Stimulated activated CD4-positive, alpha-beta T cell treated with anti-CD3 and anti-CD28 coated beads, Interleukin-15, amount 100 ng/mL, for 48 hours (primary cell): ENCODE results near the gene PCSK4.
"Not testable (repeated sequence)": the region's sequence is repeated elsewhere in the genome, so short reads cannot be mapped to it uniquely, and the experiment has no call there.

Source experiments
- DNase-seq, 2 donors: peaks; one replicate each; pipeline ENCODE4 v3.0.0-alpha.2; 2020; ENCODE audit warnings: low read depth in 2 of 2

PCSK4 gene

DNA sequence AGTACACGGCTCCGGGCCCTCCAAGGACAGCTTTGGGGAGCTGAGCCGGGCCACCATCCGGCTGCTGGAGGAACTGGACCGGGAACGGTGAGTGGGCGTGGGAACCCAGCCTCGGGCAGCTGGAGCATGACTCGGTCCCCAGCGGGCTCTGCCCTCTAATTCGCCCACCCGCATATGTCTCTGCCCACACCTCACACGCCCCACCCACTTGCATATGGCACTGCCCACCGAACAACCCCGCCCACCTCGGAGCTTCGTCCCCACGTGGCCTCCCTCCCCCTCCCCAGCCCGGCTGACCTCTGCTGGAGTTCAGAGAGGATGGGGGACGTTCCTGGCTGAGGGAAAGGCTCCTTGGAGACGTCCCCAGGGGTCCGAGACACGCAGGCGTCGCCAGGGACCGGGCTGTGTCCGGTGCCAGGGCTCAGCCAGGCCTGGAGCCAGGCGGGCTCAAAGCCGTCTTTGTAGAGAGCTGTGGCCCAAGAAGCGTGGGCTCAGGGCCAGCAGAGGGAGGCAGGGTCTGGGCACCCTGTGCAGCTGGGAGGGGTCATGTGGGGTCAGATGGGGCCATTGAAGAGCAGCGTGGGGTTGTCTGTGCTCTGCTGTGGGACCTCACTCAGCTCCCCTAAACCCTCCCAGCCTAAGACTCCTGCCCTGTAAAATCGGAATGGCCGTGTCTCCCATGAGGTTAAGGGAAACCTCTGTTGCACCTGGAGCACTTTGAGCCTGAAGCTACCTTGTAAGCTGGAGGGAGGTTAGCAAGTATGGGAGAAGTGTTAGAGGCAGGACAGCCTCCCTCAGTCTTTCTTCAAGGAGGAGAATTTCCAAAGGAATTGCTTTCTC, 36.4 kb downstream of the PCSK4 start:
- DNase-seq, result no peak

- DNase-seq, result no peak
Measured at GRCh38 chr19:1452802-1453524, 37.2 kb downstream of the PCSK4 start.

GRCh38 chr19:1451916-1452801, 38.0 kb downstream of the PCSK4 start:
- DNase-seq, result no peak

DNA sequence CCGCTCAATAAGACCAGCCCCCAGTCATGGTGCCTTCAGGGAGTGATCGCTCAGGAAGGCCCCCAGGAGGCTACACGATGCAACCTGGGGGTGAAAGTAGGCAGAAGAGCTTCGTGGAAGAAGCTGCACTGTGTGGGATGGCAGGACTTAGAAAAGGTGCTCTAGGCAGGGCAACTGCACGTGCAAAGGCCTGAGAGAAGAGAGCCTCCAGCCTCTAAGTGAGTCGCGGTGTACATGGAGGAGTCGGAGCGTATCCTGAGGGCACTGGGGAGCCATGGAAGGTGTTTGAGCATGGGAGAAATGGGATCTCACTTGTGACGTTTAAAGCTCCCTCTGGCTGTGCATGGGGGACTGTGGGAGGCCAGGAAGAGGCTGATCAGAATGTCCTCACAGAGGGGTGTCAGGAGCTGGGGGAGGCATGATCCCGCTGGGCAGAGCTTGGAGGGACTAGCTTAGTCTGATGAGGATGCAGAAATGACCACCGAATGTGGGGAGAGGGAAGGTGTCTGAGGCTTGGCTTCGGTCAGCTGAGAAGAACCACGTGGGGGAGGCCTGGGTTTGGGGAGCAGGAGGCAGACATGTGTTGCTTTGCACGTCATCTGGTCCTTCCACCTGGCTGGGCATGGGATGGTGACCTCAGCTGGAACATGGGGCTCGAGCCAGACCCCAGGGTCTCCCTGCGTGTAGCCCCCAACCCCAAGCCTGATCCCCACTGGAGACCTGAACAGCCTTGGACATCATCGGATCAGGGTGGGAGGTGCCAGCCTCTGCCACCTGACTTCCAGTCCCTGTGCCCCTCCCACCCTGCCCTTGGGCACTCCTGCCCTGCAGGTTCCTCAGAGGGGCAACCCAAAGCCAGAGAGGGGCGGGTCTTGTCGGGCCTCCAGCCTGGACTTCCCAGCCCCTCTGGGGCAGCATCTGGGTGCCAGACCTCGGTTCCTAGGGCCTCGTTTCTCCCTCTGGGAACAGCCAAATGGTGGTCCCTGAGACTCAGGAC, 39.1 kb downstream of the PCSK4 start:
- no peak for DNase-seq

DNA sequence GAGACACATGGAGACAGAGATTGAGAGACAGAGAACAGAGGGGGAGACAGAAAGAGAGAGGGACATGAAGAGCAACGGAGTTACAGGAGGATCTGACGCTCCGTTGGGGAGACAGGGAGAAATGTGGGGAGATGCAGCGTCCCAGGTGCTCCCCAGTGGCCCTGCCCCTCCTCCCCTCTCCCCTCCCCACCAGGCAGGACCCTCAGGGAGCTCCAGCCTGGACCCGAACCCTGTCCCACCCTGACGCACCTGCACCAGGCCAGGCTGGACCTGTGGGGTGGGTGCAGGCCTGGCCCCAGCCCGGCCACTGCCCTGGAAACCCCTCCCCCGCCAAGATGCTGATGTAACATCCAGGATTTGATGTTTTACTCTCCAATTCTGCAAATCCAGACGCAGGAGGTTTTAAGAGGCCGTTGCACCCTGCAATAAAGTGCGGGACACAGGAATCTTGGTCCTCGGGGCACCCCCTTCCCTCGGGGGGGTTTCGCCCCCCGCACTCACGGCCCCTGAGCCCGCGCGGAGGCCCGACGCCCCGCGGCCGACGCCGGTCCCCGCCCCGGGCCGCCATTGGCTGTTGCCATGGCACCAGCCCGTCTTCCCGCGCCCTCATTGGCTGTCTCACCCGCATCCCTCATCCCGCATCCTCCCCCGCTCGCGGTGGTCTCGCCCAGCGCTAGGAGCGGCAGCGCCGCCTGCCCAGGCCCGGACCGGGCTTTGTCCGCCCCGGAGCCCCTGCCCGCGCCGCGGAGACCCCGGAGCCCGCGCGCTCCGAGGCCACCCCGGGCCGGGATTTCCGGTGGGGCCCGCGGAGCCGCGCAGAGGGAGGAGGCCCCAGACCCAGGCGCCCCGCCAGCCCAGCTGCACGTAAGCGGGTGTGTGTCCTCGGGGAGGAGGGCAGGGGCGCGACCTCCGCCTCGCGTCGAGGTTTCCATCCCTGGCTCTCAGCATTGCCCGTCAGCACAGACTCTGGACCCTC, 40.4 kb downstream of the PCSK4 start, which contains the start of gene APC2:
APC2 (plus strand) TSS at position 655 of the 976 bp plus-strand sequence. CDS start 2,881 bp downstream, outside the sequence.
- DNase-seq, result no peak

- DNase-seq, result no peak
Measured at GRCh38 chr19:1447944-1448343, 42.2 kb downstream of the PCSK4 start.

DNA sequence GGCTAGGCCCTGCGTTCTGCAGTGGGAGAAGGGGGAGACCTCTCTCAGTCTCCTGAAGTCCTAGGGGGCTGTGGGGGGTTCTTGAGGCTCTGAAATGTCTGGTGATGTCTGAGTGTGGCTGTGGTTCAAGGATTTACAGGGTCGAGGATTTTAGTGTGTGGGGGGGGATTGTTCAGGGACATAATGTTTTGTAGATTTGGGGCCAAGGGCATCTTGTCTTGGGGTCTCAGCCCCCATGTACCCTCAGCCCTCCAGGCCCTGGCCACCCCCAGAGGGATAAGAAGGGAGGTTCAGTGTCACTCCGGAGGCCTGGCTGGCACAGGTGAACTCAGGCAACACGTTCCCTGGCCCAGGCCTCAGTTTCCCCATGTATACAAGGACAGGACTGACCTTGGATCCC, 42.6 kb downstream of the PCSK4 start:
- no peak for DNase-seq

DNA sequence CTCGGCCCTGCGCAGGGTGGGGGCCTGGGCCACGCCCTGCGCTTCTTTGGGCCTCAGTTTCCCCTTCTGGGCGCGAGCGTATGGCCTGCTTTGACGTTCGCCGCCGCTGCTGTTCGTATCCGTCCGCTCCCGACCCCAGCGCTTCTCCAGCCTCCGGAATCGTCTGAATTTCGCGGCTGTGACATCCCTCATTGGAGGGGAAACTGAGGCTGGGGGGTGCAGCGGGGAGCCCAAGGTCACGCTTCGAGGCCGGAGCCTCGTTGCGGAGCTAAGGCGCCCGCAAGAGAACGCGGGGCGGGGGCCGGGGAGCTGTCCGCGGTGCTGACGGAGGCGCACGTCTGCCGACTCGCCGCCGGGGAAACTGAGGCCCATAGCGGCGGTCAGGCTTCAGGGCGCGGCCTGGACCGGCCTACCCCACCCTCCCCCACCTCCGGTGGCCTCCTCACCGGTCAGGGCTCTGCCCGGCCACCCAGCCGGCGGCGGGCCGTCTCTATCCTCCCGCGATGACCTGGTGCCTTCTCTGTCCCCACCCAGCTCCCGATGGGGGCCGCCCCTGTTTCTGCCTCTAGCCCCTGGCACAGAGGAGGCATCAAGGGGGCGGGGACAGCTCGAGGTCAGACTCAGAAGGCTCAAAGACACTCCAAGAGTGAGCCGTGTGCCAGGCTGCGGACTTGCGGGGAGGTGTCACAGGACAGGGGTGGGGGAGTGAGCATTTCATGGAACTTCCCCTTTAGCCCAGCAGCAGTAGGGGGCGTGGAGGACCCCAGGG, 43.3 kb downstream of the PCSK4 start:
- DNase-seq, result no peak

DNA sequence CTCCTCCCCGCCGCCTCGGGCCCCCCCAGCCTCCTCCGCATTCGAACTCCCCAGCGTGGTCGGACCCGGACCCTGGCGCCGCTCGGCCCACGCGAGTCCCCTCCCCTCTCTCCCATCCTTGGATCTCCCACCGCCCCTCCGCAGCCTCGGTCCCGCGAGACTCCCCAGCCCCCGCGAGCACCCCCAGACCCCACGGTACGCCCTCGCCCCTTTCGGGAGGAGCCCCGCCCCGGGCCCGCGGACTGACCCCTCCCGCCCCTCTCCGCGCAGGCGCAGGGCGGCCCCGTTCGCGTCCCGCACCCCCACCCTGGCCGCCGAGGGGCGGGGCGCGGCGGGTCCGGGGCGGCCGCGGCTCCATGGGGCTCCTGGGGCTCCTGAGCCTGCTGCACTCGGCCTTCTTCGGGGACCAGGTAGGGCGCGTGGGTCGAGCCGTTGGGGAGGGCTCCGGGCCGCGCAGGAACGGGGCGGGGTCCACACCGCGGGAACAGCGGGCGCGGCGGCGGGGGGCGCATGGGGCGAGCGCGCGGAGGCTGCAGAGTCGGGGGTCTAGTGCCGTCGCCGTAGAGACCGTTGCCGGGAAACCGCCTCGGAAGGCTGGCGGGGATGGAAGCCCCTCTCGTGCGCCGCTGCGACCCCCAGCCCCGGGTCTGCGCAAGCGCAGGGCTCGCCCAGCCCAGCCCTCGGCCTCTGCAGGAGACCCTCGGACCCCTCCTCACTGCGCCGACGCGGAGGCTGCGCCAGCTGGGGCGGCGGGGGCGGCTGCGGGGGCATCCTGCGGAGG, 44.0 kb downstream of the PCSK4 start:
- DNase-seq, result no peak

- DNase-seq, result peak in 1 of 2 donors; percentile 75
Measured at GRCh38 chr19:1445185-1445931, 44.8 kb downstream of the PCSK4 start.

DNA sequence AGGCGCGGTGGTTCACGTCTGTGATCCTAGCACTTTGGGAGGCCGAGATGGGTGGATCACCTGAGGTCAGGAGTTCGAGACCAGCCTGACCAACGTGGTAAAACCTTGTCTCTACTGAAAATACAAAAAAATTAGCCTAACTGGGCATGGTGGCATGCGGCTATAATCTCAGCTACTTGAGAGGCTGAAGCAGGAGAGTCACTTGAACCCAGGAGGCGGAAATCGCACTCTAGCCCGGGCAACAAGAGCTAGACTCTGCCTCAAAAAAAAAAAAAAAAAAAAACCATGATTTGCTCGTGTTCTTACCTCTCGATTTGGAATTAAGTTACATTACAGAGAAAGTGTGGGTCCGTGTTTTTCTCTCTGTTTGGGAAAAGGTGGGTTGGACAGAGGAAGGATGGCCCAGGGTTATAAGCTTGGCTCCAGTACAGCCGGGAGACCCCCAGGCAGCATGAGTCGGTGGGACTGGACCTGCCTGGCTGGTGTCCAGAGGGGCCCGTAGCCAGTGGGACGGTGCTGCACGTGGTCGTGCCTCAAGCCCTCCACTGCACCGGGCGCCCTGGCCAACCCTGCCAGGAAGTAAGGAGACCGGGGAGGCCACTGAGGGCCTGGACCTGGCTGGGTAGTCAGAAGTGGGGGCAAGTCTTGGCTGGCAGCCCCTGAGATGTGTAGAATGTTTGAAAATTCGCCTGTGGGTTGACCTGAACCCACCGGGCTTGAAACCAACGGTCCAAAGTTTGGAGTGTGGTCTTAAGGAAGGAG, 48.3 kb downstream of the PCSK4 start:
- DNase-seq, result no peak

DNA sequence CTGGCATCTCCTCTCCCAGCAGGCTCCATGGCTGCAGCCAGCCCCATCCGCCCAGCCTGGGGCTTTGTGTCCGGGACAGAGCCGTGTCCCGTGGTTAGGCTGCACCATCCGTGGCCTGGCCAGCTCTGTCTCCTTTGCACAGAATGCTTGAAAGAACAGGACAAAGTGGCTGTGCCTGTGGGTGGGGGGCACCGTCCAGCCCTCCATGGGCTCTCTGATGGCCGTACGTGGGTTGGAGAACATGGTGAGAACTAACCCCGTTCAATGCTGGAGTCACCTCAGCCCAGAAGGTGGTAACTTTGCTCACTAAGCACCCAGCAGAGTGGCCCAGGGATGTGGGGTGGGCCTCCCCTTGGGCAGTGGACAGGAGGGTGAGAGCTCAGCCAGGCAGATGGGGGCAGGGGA, 49.1 kb downstream of the PCSK4 start:
- DNase-seq, result no peak

GRCh38 chr19:1440418-1440801, 49.7 kb downstream of the PCSK4 start:
- no peak for DNase-seq

DNA sequence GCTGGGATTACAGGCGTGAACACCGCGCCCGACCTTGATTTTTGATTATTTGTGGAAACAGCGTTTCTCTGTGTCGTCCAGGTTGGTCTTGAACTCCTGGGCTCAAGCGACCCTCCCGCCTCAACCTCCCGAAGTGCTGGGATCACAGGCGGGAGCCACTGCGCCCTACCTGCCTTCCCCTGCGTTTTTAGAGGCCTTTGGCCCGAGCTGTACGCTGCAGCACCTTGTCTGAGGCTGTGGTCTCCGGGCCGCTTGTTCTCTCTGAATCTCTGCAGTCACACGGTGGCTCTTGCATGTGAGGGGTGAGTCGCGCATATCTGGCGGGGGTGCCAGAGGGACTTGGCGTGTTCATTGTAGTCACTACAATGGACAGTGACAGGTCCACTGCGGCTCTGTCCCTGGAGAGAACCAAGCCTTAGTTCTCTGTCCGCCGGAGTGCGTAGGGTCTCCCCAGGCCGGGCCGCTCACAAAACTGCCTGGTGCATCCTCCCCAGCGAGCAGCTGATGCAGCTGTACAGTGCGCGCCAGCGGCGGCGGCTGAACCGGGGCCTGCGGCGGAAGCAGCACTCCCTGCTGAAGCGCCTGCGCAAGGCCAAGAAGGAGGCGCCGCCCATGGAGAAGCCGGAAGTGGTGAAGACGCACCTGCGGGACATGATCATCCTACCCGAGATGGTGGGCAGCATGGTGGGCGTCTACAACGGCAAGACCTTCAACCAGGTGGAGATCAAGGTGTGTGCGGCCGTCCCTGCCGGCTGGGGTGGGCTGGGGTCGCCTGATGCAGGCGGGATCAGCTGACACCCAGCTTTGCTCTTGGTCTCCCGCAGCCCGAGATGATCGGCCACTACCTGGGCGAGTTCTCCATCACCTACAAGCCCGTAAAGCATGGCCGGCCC, 50.4 kb downstream of the PCSK4 start:
- DNase-seq, result not testable (repeated sequence)

GRCh38 chr19:1438933-1439354, 51.2 kb downstream of the PCSK4 start:
- DNase-seq, result no peak
